ENCODE measurements around the gene NFATC3. TPM values are rescaled to one million over a fixed set of nuclear protein-coding genes. Genes with fewer than 3 reads are reported as not detected.

Gene NFATC3
- total RNA-seq, 1 experiment from 2014 or later = 37.2 TPM

- CTCF ChIA-PET = no interaction called here
- DNase-seq = no peak
- H3K27ac ChIP-seq = no peak overlapping the region
- no peak for TF ChIP-seq EZH2 (IDR thresholded peaks at IDR 0.05; ENCODE audit: low read depth)
- TF ChIP-seq, protein P1, sequence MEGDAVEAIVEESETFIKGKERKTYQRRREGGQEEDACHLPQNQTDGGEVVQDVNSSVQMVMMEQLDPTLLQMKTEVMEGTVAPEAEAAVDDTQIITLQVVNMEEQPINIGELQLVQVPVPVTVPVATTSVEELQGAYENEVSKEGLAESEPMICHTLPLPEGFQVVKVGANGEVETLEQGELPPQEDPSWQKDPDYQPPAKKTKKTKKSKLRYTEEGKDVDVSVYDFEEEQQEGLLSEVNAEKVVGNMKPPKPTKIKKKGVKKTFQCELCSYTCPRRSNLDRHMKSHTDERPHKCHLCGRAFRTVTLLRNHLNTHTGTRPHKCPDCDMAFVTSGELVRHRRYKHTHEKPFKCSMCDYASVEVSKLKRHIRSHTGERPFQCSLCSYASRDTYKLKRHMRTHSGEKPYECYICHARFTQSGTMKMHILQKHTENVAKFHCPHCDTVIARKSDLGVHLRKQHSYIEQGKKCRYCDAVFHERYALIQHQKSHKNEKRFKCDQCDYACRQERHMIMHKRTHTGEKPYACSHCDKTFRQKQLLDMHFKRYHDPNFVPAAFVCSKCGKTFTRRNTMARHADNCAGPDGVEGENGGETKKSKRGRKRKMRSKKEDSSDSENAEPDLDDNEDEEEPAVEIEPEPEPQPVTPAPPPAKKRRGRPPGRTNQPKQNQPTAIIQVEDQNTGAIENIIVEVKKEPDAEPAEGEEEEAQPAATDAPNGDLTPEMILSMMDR (conservative IDR thresholded peaks at IDR 0.05) = no peak
- intact Hi-C loops (cut with micrococcal nuclease; ENCODE audit: unreplicated experiment) = no loop called here
- no peaks in the 10 kb centered on the region for H3K27me3 ChIP-seq (ENCODE audit: insufficient read depth, low read depth)
- no peak overlapping the region for H3K4me2 ChIP-seq
- 0 out of 2 replicates have a peak, but pooled peaks cover 4% of the 10 kb centered on the region for H3K36me3 ChIP-seq (ENCODE audit: low read depth)
- H2AFZ ChIP-seq = no peak overlapping the region
- BruUV-seq (replicated peaks) = no TSS peak
- no peaks in the 10 kb centered on the region for H3K9me2 ChIP-seq (ENCODE audit: insufficient read depth)
- H3K79me2 ChIP-seq (ENCODE audit: low read depth) = 0 out of 2 replicates have a peak, but pooled peaks cover 2% of the 10 kb centered on the region
- no peaks in the 10 kb centered on the region for H3K4me1 ChIP-seq (replicated peaks; ENCODE audit: insufficient read depth)
- POLR2A ChIA-PET (ENCODE audit: unreplicated experiment) = no interaction called here
- no peaks in the 10 kb centered on the region for H3K9me3 ChIP-seq (ENCODE audit: insufficient read depth, low read depth)
- H3K4me3 ChIP-seq = no peak overlapping the region
- no peaks in the 10 kb centered on the region for H4K20me1 ChIP-seq (ENCODE audit: insufficient read depth)
- H3F3A ChIP-seq (ENCODE audit: insufficient read depth, low read depth) = no peaks in the 10 kb centered on the region
Observed at GRCh38 chr16:68126395-68126794, 41.2 kb downstream of the NFATC3 start.

DNA sequence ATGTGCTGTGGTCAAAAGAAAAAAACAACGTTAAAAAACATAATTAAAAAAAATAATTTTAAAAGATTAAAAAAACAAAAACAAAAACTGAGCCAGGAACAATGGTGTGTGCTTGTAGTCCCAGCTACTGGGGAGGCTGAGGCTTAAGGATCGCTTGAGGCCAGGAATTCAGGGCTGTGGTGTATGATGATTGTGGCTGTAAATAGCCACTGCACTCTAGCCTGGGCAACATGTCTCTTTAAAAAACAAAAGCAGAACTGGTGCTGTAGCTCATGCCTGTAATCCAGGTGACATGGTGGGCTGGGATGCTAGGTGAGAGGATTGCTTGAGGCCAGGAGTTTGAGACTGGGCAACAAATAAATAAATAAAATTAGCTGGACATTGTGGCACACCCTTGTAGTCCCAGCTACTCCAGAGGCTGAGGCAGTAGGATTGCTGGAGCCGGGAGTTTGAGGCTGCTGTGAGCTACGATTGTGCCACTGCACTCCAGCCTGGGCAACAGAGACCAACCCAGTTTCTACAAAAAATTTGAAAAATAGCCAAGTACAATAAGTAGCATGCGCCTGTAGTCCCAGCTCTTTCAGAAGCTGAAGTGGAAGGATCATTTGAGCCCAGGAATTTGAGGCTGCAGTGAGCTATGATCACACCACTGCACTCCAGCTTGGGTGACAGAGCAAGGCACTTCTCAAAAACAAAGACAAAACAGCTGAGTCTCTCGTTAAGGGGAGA is 43.6 kb downstream of the NFATC3 start:
- no peaks in the 10 kb centered on the region for H3K27me3 ChIP-seq (ENCODE audit: insufficient read depth, low read depth)
- H3K9me3 ChIP-seq (ENCODE audit: insufficient read depth, low read depth) = no peaks in the 10 kb centered on the region
- no peaks in the 10 kb centered on the region for H4K20me1 ChIP-seq (ENCODE audit: insufficient read depth)
- H3K4me2 ChIP-seq = no peak overlapping the region
- H3K4me1 ChIP-seq (replicated peaks; ENCODE audit: insufficient read depth) = no peaks in the 10 kb centered on the region
- no peaks in the 10 kb centered on the region for H3K79me2 ChIP-seq (ENCODE audit: low read depth)
- no peak overlapping the region for H3K27ac ChIP-seq
- POLR2A ChIA-PET (ENCODE audit: unreplicated experiment) = no interaction called here
- intact Hi-C loops (cut with micrococcal nuclease; ENCODE audit: unreplicated experiment) = no loop called here
- no peaks in the 10 kb centered on the region for H3F3A ChIP-seq (ENCODE audit: insufficient read depth, low read depth)
- no peak for TF ChIP-seq EZH2 (IDR thresholded peaks at IDR 0.05; ENCODE audit: low read depth)
- TF ChIP-seq, protein P1 (conservative IDR thresholded peaks at IDR 0.05) = no peak
- H3K4me3 ChIP-seq = no peak overlapping the region
- H2AFZ ChIP-seq = no peak overlapping the region
- no peak for DNase-seq
- no peaks in the 10 kb centered on the region for H3K9me2 ChIP-seq (ENCODE audit: insufficient read depth)
- H3K36me3 ChIP-seq (ENCODE audit: low read depth) = 0 out of 2 replicates have a peak, but pooled peaks cover 4% of the 10 kb centered on the region
- CTCF ChIA-PET = no interaction called here
- no TSS peak for BruUV-seq (replicated peaks)

GRCh38 chr16:68130520-68130919 is 45.4 kb downstream of the NFATC3 start:
- Histone ChIP-seq H3K36me3 (ENCODE audit: low read depth) (0 out of 2 replicates have a peak, but pooled peaks cover 4% of the 10 kb centered on the region), H3K4me1 (replicated peaks; ENCODE audit: insufficient read depth) (no peaks in the 10 kb centered on the region), H2AFZ (no peak overlapping the region), H3K4me2 (no peak overlapping the region), H3K9me2 (ENCODE audit: insufficient read depth) (no peaks in the 10 kb centered on the region), H3F3A (ENCODE audit: insufficient read depth, low read depth) (no peaks in the 10 kb centered on the region), H4K20me1 (ENCODE audit: insufficient read depth) (no peaks in the 10 kb centered on the region), H3K79me2 (ENCODE audit: low read depth) (no peaks in the 10 kb centered on the region), H3K9me3 (ENCODE audit: insufficient read depth, low read depth) (no peaks in the 10 kb centered on the region), H3K4me3 (no peak overlapping the region), H3K27me3 (ENCODE audit: insufficient read depth, low read depth) (no peaks in the 10 kb centered on the region), H3K27ac (no peak overlapping the region)
- intact Hi-C loops (cut with micrococcal nuclease; ENCODE audit: unreplicated experiment) = no loop called here
- POLR2A ChIA-PET (ENCODE audit: unreplicated experiment) = no interaction called here
- no TSS peak for BruUV-seq (replicated peaks)
- CTCF ChIA-PET = no interaction called here
- TF ChIP-seq, protein P1 (conservative IDR thresholded peaks at IDR 0.05) = no peak
- no peak for TF ChIP-seq EZH2 (IDR thresholded peaks at IDR 0.05; ENCODE audit: low read depth)
- DNase-seq = no peak

Measured in PC-9 (cell line).